PC-3 (cell line): ENCODE results near the gene LTBP1.

ENCODE experiments used
- EZH2 ChIP-seq: fragments of 300-600 bp; sonication (generic); IDR thresholded peaks from one replicate; pipeline ENCODE4 v1.6.1; 2017; ENCODE audit warnings: antibody characterized with exemption, mild to moderate bottlenecking, low read length; ENCODE audit not compliant: unreplicated experiment
- TF ChIP-seq, protein P1 (sequence below): fragments of 300-600 bp; sonication (generic); conservative IDR thresholded peaks from 2 replicates; pipeline ENCODE4 v1.5.1; 2017; ENCODE audit warnings: antibody characterized with exemption, low read depth, mild to moderate bottlenecking, low read length

- no peak for TF ChIP-seq EZH2
- TF ChIP-seq, protein P1, sequence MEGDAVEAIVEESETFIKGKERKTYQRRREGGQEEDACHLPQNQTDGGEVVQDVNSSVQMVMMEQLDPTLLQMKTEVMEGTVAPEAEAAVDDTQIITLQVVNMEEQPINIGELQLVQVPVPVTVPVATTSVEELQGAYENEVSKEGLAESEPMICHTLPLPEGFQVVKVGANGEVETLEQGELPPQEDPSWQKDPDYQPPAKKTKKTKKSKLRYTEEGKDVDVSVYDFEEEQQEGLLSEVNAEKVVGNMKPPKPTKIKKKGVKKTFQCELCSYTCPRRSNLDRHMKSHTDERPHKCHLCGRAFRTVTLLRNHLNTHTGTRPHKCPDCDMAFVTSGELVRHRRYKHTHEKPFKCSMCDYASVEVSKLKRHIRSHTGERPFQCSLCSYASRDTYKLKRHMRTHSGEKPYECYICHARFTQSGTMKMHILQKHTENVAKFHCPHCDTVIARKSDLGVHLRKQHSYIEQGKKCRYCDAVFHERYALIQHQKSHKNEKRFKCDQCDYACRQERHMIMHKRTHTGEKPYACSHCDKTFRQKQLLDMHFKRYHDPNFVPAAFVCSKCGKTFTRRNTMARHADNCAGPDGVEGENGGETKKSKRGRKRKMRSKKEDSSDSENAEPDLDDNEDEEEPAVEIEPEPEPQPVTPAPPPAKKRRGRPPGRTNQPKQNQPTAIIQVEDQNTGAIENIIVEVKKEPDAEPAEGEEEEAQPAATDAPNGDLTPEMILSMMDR: no peak
Observed at GRCh38 chr2:33262097-33262496, 315.3 kb downstream of the LTBP1 start.
